Femur (tissue), 1 donor: ENCODE results near the gene CAPN12.
A peak's percentile ranks its signal among the peaks of the same experiment; 100 is the strongest.
"Not testable (repeated sequence)": the region's sequence is repeated elsewhere in the genome, so short reads cannot be mapped to it uniquely, and the experiment has no call there.

ENCODE experiments used
- DNase-seq: peaks from one replicate; pipeline ENCODE4 v3.0.0-alpha.2; 2017

The CAPN12 gene

GRCh38 chr19:38770949-38771275 is 26.6 kb upstream of the CAPN12 start:
- DNase-seq: not testable (repeated sequence)

DNA sequence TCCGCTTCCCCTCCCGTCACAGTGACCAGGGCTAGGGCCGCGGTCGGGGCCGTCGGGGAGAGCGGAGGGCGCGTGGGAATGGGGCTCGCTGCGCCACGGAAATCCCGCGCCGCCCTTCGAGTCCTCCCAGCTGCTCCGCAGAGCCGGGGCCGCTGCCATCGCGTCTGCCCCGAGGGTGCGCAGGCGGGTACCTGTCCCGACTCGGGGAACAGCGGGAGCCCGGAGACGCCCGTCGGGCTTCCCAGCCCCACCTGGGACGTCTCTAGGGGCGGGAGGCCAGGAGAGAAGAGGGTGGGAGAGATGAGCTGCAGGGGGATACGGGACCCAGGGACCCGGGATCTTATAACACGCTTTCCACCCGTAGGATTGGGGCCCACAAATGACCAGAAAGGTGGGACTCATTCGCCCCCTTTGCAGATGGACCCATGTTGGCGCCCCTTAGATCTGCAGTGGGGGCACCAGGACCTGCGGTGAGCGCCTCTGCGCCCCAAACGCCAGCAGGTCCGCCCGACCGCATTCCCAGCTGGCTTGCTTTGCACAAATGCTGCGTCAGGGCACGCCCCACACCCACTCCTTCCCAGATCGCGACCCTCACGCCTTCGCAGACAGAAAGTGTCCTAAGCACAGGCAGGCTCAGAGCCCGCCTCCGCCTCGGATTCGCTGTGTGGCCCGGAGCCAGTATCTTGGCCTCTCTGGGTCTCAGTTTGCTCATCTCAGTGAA is 26.1 kb upstream of the CAPN12 start:
- DNase-seq: not testable (repeated sequence)

- DNase-seq: peak; percentile 92
Observed at GRCh38 chr19:38769635-38770211, 25.4 kb upstream of the CAPN12 start.

DNA sequence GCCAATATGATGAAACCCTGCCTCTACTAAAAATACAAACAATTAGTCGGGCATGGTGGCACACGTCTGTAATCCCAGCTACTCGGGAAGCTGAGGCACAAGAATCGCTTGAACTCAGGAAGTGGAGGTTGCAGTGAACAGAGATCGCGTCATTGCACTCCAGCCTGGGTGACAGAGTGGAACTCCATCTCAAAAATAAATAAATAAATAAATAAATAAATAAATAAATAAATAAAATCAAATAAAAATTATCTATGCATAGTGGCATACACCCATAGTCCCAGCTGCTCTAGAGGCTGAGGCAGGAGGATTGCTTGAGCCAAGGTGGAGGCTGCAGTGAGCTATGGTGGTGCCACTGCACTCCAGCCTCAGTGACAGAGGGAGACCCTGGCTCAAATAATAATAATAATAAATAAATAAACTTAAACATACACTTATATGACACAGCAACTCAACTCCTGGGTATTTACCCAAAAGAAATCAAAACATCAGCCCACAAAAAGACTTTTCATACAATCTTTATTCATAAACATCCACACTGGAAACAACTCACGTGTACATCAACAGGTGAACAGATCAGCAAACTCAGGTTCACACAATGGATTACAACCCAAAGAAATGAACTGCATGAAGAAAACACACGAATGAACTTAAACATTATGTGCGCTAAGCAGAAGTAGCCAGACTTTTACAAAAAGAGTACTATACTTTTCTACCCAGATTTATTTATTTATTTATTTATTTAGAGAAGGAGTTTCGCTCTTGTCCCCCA is 22.2 kb upstream of the CAPN12 start:
- DNase-seq: no peak

- DNase-seq: no peak
Observed at GRCh38 chr19:38765214-38765613, 20.9 kb upstream of the CAPN12 start.

DNA sequence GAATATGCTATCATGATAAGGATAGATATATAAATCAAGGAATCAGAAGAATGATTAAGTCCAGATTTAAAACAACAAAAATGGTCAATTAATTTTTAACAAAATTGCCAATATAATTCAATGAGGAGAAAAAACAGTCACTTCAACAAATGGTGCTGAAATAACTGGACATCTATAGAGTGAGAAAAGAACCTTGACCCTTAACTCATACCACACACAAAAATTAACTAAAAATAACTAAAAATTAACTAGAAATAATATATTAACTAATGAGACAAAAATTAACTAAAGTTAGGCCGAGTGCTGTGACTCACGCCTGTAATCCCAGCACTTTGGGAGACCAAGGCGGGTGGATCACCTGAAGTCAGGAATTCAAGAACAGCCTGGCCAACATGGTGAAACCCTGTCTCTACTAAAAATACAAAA is 19.5 kb upstream of the CAPN12 start:
- DNase-seq: no peak

DNA sequence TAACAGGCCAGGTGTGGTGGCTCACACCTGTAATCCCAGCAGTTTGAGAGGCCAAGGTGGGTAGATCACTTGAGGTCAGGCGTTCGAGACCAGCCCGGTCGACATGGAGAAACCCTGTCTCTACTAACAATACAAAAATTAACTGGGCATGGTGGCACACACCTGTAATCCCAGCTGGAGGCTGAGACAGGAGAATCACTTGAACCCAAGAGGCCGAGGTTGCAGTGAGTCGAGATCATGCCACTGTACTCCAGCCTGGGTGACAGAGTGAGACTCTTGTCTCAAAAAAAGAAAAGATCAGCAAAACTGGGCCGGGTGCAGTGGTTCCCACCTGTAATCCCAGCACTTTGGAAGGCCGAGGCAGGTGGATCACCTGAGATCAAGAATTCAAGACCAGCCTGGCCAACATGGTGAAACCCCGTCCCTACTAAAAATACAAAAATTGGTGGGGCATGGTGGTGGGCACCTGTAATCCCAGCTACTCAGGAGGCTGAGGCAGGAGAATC is 17.7 kb upstream of the CAPN12 start:
- not testable (repeated sequence) for DNase-seq

DNA sequence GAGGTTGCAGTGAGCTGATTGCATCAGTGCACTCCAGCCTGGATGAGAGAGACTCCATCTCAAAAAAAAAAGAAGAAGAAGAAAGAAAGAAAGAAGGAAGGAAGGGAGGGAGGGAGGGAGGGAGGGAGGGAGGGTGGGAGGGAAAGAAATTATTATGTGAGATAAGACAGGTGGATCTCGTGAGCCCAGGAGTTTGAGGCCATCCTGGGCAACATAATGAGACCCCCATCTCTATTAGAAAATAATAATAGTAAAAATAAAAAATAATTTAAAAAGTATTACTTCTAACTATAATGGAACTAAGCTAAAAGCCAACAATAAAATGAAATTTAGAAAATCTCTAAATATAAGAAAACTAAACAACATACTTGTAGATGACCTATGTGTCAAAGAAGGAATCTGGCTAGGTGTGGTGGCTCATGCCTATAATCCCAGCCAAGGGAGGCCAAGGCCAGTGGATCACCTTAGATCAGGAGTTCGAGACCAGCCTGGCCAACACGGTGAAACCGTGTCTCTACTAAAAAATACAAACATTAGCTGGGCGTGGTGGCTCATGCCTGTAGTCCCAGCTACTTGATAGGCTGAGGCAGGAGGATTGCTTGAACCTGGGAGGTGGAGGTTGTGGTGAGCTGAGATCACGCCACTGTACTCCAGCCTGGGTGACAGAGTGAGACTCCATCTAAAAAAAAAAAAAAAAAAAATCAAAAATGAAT is 16.7 kb upstream of the CAPN12 start:
- not testable (repeated sequence) for DNase-seq

- DNase-seq: no peak
Observed at GRCh38 chr19:38759590-38760003, 15.3 kb upstream of the CAPN12 start.

GRCh38 chr19:38754196-38754595 is 9.9 kb upstream of the CAPN12 start:
- DNase-seq: not testable (repeated sequence)

- not testable (repeated sequence) for DNase-seq
Observed at GRCh38 chr19:38753783-38754182, 9.5 kb upstream of the CAPN12 start.

- DNase-seq: no peak
Observed at GRCh38 chr19:38745316-38745715, 1.0 kb upstream of the CAPN12 start.

- no peak for DNase-seq
Observed at GRCh38 chr19:38744874-38745273, 600 bp upstream of the CAPN12 start.

DNA sequence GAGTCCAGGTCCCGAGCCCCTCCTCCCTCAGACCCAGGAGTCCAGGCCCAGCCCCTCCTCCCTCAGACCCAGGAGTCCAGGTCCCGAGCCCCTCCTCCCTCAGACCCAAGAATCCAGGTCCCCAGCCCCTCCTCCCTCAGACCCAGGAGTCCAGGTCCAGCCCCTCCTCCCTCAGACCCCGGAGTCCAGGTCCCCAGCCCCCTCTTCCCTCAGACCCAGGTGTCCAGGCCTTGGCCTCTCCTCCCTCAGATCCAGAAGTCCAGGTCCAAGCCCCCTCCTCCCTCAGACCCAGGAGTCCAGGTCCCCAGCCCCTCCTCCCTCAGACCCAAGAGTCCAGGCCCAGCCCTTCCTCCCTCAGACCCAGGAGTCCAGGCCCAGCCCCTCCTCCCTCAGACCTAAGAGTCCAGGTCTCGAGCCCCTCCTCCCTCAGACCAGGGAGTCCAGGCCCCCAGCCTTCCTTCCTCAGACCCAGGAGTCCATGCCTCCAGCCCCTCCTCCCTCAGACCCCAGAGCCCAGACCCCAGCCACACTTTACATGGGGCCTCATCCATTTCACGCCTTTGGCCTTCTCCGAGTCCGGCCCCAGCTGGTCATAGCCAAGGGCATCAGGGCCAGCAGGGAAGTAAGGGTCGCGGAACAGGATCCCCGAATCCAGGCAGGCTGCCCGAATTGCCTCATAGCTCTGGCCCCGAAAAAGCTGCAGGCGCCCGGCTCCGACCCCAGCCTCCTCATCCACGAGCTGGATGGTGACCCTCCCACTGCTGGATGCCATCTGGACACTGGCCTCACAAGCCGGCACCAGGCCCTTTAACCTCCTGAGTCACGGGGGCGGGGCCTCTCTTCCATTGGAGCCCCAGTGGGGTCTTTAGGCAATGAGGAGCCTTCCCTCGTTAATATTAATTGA is 628 bp downstream of the CAPN12 start:
- DNase-seq: no peak

DNA sequence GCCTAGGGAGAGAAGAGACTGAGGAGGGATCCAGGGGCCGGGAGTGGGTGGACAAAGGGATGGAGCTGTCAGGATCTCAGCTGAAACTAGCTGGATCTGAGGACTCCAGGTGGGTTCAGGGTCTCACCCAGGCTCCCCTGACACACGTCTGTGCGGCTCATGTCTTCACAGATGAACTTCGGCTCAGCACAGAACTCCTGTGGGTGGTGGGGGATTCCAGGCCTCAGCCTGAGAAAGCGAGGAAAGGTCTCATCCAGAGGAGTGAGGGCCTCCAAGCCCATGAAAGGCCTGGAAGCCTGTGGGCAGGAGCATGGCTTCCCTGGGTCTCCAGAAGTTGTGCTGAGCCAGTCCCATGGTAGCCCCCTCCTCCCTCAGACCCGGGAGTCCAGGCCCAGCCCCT is 1.4 kb downstream of the CAPN12 start:
- DNase-seq: no peak

DNA sequence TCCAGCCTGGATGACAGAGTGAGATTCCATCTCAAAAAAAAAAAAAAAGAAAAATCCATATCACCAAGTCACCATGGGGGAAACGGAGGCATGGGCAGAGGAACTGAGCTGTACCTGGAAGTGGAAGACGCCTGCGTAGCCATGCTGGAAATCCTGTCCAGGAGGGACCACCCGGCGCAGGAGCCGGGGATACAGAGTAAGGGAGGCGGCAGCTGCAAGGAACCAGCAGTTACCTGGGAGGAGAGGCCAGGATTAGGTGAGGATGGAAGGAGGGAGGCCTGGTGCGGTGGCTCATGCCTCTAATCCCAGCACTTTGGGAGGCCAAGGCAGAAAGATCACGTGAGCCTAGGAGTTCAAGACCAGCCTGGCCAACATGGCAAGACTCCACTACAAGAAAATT is 2.0 kb downstream of the CAPN12 start:
- no peak for DNase-seq

DNA sequence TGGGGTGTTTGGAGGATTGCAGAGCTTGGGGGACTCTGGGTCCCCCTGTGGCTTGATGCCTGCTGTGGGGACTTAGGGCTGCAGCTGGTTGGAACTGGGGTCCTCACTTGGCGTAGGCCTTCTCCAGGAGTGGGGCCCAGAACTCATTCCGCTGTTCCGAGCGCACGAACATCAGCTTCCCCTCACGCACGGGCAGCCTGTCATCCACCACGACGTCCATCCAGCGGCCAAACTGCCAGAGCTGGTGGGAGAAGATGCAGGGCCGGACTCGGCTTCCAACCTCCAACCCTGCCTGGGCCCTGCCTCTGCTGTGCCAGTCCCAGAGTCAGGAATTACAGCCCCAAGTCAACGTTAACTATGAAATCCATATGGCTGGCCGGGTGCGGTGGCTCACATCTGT is 2.6 kb downstream of the CAPN12 start:
- no peak for DNase-seq

DNA sequence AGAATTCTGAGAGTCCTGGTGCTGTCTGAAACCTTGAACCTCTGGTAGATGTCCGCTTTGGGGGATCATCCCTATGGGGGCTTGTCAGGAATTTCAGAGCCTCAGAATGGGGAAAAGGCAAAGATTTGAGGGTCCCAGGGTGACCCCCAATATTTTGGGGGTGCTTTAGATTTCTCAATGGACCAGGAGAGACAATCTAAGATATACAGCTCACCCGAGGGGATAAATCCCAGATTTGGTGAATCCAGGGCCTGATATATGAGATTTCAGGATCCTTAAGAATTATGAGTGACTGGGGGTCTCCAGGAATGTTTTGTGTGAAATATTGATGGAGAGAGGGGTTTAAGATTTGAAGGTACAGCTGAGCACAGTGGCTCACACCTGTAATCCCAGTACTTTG is 3.3 kb downstream of the CAPN12 start:
- DNase-seq: no peak

GRCh38 chr19:38740257-38740592 is 4.0 kb downstream of the CAPN12 start:
- no peak for DNase-seq

- DNase-seq: no peak
Observed at GRCh38 chr19:38739440-38740256, 4.6 kb downstream of the CAPN12 start.
